ENCODE data around the gene MOB3B. TPM values are rescaled to one million over a fixed set of nuclear protein-coding genes. Genes with fewer than 3 reads are reported as not detected.

MOB3B gene
- total and polyA plus RNA-seq, 2 donors (not counting 1 experiment from before 2014, with no cell fraction given) = under 0.01 to 0.15 TPM

DNA sequence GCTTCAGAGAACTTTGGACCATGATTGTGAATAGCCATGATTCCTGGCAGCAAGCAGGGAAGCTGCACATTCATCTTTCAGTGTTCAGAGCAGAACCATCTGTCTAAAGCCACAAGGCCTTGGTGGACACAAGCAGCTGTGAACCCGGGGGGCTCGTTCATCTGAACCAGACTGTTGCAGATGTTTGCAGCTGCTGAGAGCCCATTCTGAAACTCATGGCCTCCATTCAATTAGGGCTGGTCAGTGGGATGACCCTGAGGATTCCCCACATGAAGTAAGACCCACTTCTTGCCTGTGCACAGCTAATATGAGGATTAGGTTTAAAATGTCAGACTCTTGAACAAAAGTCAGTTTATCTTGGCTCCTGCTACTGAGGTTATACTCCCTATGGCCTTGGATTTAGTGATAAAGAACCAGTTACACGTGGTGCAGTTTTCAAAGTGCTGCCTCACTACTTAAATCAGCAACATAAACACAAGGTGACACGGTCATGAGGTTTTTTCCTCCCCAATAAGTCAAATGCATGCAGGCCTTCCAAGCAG, 115.3 kb downstream of the MOB3B start:
- H3K79me2 ChIP-seq (ENCODE audit: control insufficient read depth, insufficient read depth, low read length) = no peaks in the 10 kb centered on the region
- H3K9me3 ChIP-seq (ENCODE audit: control insufficient read depth, insufficient read depth, low read depth, low read length) = no peaks in the 10 kb centered on the region
- DNase-seq (ENCODE audit: low read depth in 2 of 2) = peak in 1 of 2 donors; percentile 76
- TF ChIP-seq, protein P1, sequence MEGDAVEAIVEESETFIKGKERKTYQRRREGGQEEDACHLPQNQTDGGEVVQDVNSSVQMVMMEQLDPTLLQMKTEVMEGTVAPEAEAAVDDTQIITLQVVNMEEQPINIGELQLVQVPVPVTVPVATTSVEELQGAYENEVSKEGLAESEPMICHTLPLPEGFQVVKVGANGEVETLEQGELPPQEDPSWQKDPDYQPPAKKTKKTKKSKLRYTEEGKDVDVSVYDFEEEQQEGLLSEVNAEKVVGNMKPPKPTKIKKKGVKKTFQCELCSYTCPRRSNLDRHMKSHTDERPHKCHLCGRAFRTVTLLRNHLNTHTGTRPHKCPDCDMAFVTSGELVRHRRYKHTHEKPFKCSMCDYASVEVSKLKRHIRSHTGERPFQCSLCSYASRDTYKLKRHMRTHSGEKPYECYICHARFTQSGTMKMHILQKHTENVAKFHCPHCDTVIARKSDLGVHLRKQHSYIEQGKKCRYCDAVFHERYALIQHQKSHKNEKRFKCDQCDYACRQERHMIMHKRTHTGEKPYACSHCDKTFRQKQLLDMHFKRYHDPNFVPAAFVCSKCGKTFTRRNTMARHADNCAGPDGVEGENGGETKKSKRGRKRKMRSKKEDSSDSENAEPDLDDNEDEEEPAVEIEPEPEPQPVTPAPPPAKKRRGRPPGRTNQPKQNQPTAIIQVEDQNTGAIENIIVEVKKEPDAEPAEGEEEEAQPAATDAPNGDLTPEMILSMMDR (conservative IDR thresholded peaks at IDR 0.05 in 1 of 2, IDR thresholded peaks at IDR 0.05 in 1 of 2; ENCODE audit: low read depth in 1 of 2, low read length in 2 of 2) = no peak
- no peak for TF ChIP-seq EZH2 (IDR thresholded peaks at IDR 0.05; ENCODE audit: low read length, missing control alignments)
- no peak overlapping the region for H3K9ac ChIP-seq (ENCODE audit: insufficient read depth, low read length)
- H3K4me1 ChIP-seq (ENCODE audit: control insufficient read depth, extremely low read depth, insufficient read depth, low read length) = peaks cover 2% of the 10 kb centered on the region
- H3K27me3 ChIP-seq (ENCODE audit: control insufficient read depth, insufficient read depth, low read length) = no peaks in the 10 kb centered on the region
- no peaks in the 10 kb centered on the region for H3K36me3 ChIP-seq (ENCODE audit: control insufficient read depth, insufficient read depth, low read length)
- no peak overlapping the region for H3K4me3 ChIP-seq (replicated peaks in 1 of 4; ENCODE audit: control extremely low read depth in 1 of 4, insufficient read depth in 1 of 4, low read depth in 3 of 4, low read length in 4 of 4)
- H3K27ac ChIP-seq (ENCODE audit: insufficient read depth, low read length) = no peak overlapping the region
- peak overlapping the region; percentile 70 for H2AFZ ChIP-seq (ENCODE audit: low read length)
- H4K20me1 ChIP-seq (ENCODE audit: control insufficient read depth, extremely low read depth, insufficient read depth, low read length) = no peaks in the 10 kb centered on the region
- H3K4me2 ChIP-seq (ENCODE audit: extremely low read depth, insufficient read depth, low read length) = no peak overlapping the region

DNA sequence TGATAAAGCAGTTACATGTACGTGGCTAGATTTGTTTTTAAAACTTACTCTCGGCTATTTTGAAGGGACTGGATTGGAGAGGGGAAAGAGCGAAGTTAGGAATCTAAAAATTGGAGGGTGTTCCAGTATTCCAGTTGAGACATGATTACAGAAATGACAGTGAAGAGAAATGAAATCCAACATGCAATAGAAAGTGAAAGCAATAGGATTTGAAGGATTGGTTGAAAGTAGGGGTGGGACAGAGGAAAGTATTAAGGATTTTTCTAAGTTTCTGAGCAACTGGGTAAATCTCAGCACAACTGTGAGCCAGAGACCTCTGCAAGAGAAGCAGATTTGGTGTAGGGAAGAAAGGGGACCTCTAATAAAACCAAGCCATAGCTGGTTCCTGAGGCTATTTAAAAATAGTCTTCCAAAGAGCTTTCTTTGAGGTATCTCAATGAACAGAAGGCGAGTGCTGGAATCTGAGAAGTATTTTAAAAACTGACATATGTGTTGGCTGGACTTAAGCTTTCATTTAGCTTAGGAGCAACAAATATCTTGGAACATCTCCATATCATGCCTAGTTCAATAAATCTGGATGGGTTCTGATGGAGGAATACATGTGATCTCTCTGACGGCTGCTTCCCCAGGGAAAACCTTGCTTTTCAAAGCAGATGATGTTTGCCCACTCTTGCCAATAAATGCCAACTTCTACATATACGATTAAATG, 115.9 kb downstream of the MOB3B start:
- H3K4me1 ChIP-seq (ENCODE audit: control insufficient read depth, extremely low read depth, insufficient read depth, low read length) = peaks cover 2% of the 10 kb centered on the region
- H3K4me2 ChIP-seq (ENCODE audit: extremely low read depth, insufficient read depth, low read length) = peak overlapping the region; percentile 85
- no peaks in the 10 kb centered on the region for H3K27me3 ChIP-seq (ENCODE audit: control insufficient read depth, insufficient read depth, low read length)
- H4K20me1 ChIP-seq (ENCODE audit: control insufficient read depth, extremely low read depth, insufficient read depth, low read length) = no peaks in the 10 kb centered on the region
- H3K79me2 ChIP-seq (ENCODE audit: control insufficient read depth, insufficient read depth, low read length) = no peaks in the 10 kb centered on the region
- H3K27ac ChIP-seq (ENCODE audit: insufficient read depth, low read length) = no peak overlapping the region
- H3K36me3 ChIP-seq (ENCODE audit: control insufficient read depth, insufficient read depth, low read length) = no peaks in the 10 kb centered on the region
- DNase-seq (ENCODE audit: low read depth in 2 of 2) = peak in 1 of 2 donors; percentile 45
- H3K4me3 ChIP-seq (replicated peaks in 1 of 4; ENCODE audit: control extremely low read depth in 1 of 4, insufficient read depth in 1 of 4, low read depth in 3 of 4, low read length in 4 of 4) = peak overlapping the region; percentile 33 to 63 (median 48)
- peak overlapping the region; percentile 70 for H2AFZ ChIP-seq (ENCODE audit: low read length)
- H3K9ac ChIP-seq (ENCODE audit: insufficient read depth, low read length) = no peak overlapping the region
- TF ChIP-seq, protein P1 (conservative IDR thresholded peaks at IDR 0.05 in 1 of 2, IDR thresholded peaks at IDR 0.05 in 1 of 2; ENCODE audit: low read depth in 1 of 2, low read length in 2 of 2) = no peak
- no peak for TF ChIP-seq EZH2 (IDR thresholded peaks at IDR 0.05; ENCODE audit: low read length, missing control alignments)
- no peaks in the 10 kb centered on the region for H3K9me3 ChIP-seq (ENCODE audit: control insufficient read depth, insufficient read depth, low read depth, low read length)

DNA sequence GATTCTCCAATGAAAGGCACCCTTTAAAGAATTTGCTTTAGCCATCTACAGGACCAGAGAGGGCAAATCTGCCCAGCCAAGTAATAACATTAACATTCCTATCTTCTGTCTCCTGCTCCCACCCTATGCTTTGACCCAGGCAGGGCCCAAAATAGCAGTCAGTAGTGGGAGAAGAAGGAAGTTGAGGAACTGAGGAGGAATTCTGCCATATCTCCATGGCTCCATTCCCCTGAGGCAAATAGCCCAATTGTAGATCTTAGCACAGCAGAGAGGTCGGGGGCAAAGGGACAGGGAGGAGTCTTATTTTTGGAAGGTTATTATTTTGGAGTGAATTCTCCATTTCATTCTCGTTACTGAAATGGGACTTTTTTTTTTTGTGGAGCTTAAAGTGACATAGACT, 116.7 kb downstream of the MOB3B start:
- Histone ChIP-seq H3K4me3 (replicated peaks in 1 of 4; ENCODE audit: control extremely low read depth in 1 of 4, insufficient read depth in 1 of 4, low read depth in 3 of 4, low read length in 4 of 4) (peak overlapping the region; percentile 33 to 63 (median 48)), H2AFZ (ENCODE audit: low read length) (peak overlapping the region; percentile 70)

More for the DNA sequence above, 116.7 kb downstream of the MOB3B start:
- H3K9ac ChIP-seq (ENCODE audit: insufficient read depth, low read length) = no peak overlapping the region
- no peak overlapping the region for H3K27ac ChIP-seq (ENCODE audit: insufficient read depth, low read length)
- H3K27me3 ChIP-seq (ENCODE audit: control insufficient read depth, insufficient read depth, low read length) = no peaks in the 10 kb centered on the region
- no peak for TF ChIP-seq EZH2 (IDR thresholded peaks at IDR 0.05; ENCODE audit: low read length, missing control alignments)
- H3K4me1 ChIP-seq (ENCODE audit: control insufficient read depth, extremely low read depth, insufficient read depth, low read length) = peaks cover 2% of the 10 kb centered on the region
- DNase-seq (ENCODE audit: low read depth in 2 of 2) = no peak
- H3K79me2 ChIP-seq (ENCODE audit: control insufficient read depth, insufficient read depth, low read length) = no peaks in the 10 kb centered on the region
- H4K20me1 ChIP-seq (ENCODE audit: control insufficient read depth, extremely low read depth, insufficient read depth, low read length) = no peaks in the 10 kb centered on the region
- H3K36me3 ChIP-seq (ENCODE audit: control insufficient read depth, insufficient read depth, low read length) = no peaks in the 10 kb centered on the region
- no peaks in the 10 kb centered on the region for H3K9me3 ChIP-seq (ENCODE audit: control insufficient read depth, insufficient read depth, low read depth, low read length)
- H3K4me2 ChIP-seq (ENCODE audit: extremely low read depth, insufficient read depth, low read length) = peak overlapping the region; percentile 85
